Brain microvascular endothelial cell (primary cell): Measurements from ENCODE around the gene TEAD3.
A peak's percentile ranks its signal among the peaks of the same experiment; 100 is the strongest.

Experiments
- DNase-seq: peaks from one replicate; pipeline ENCODE4 v3.0.0-alpha.2; 2020
- H3K27ac ChIP-seq: fragments of 250-450 bp; sonication (Bioruptor Pico); 2 replicates; pipeline ENCODE4 v1.5.1; 2020; ENCODE audit warnings: mild to moderate bottlenecking, moderate library complexity
- H3K27me3 ChIP-seq: fragments of 250-450 bp; sonication (Bioruptor Pico); replicated peaks from 2 replicates; pipeline ENCODE4 v1.5.1; 2020; ENCODE audit warnings: mild to moderate bottlenecking
- H3K36me3 ChIP-seq: fragments of 250-450 bp; sonication (Bioruptor Pico); replicated peaks from 2 replicates; pipeline ENCODE4 v1.5.1; 2020; ENCODE audit warnings: mild to moderate bottlenecking
- H3K4me3 ChIP-seq: 2 replicates; pipeline ENCODE4 v1.5.1; 2011; ENCODE audit warnings: low read depth, mild to moderate bottlenecking, control low read depth, low read length, moderate library complexity
- CTCF ChIP-seq: IDR thresholded peaks from 2 replicates; pipeline ENCODE4 v1.5.1; 2011; ENCODE audit warnings: low read depth, mild to moderate bottlenecking, moderate library complexity, low read length, control low read depth, inconsistent platforms; ENCODE audit errors: missing control alignments
- in situ Hi-C: cut with HindIII; loops from 2 replicates; pipeline ENCODE4 v1.10.0; 2017; ENCODE audit warnings: low sequenced_read_pairs, low pct_ligation_motif_present

The TEAD3 gene

GRCh38 chr6:35491558-35492257 is 5.2 kb downstream of the TEAD3 start:
- Histone ChIP-seq H3K27ac (no peak overlapping the region), H3K36me3 (no peaks in the 10 kb centered on the region), H3K27me3 (no peaks in the 10 kb centered on the region), H3K4me3 (no peak overlapping the region)
- in situ Hi-C loops: no loop called here
- TF ChIP-seq CTCF: no peak
- DNase-seq: no peak

- no peak for DNase-seq
- Histone ChIP-seq H3K4me3 (no peak overlapping the region), H3K36me3 (peaks cover 3% of the 10 kb centered on the region), H3K27ac (no peak overlapping the region), H3K27me3 (no peaks in the 10 kb centered on the region)
- no peak for TF ChIP-seq CTCF
- in situ Hi-C loops: no loop called here
These were observed 5.9 kb downstream of the TEAD3 start for GRCh38 chr6:35490821-35491557.

- no peak for TF ChIP-seq CTCF
- peak overlapping the region; percentile 35 for H3K27ac ChIP-seq
- in situ Hi-C loops: no loop called here
- peaks cover 3% of the 10 kb centered on the region for H3K36me3 ChIP-seq
- H3K4me3 ChIP-seq: peak overlapping the region; percentile 31
- H3K27me3 ChIP-seq: no peaks in the 10 kb centered on the region
- DNase-seq: no peak
These were observed 6.7 kb downstream of the TEAD3 start for GRCh38 chr6:35489995-35490791.

GRCh38 chr6:35489066-35489465 is 7.8 kb downstream of the TEAD3 start:
- TF ChIP-seq CTCF: no peak
- DNase-seq: no peak
- Histone ChIP-seq H3K4me3 (no peak overlapping the region), H3K27ac (no peak overlapping the region), H3K36me3 (peaks cover 3% of the 10 kb centered on the region), H3K27me3 (no peaks in the 10 kb centered on the region)
- in situ Hi-C loops: no loop called here

GRCh38 chr6:35488517-35488862 is 8.4 kb downstream of the TEAD3 start:
- in situ Hi-C loops: no loop called here
- no peak for DNase-seq
- Histone ChIP-seq H3K27ac (no peak overlapping the region), H3K27me3 (no peaks in the 10 kb centered on the region), H3K4me3 (no peak overlapping the region), H3K36me3 (peaks cover 3% of the 10 kb centered on the region)
- no peak for TF ChIP-seq CTCF
